Measurements from ENCODE around the gene ATG7. TPM values are rescaled to one million over a fixed set of nuclear protein-coding genes. Genes with fewer than 3 reads are reported as not detected.

Gene ATG7
- total RNA-seq, 1 donor from 2014 or later, result 53.5 TPM

DNA sequence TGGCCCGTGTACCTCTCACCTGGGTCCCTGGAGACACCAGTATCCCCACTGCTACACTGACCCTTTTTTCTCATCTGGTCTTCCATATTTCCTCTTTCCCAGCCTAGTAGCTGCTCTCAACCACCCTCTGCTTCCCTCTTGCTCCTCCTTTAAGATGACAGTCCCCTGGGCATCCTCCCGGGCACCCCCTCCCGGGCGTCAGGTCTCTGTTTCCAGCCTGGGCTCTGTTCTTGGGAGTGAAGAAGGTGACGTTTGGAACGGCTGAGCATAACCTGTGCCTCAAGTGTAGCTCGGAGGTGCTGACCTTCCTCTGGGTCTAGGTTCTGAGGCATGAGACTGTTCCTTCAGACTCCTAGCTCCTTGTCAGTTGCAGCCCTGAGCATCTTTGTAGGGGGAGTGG lies 270.4 kb downstream of the ATG7 start:
- Mint-ChIP-seq H3K9me3 (peaks cover 4% of the 10 kb centered on the region), H3K4me3 (no peak overlapping the region), H3K36me3 (peaks cover 13% of the 10 kb centered on the region), H3K4me1 (peaks cover 27% of the 10 kb centered on the region), H3K27me3 (ENCODE audit: insufficient read depth, low read depth) (peaks cover 10% of the 10 kb centered on the region), H3K27ac (no peak overlapping the region)
- no peaks in the 10 kb centered on the region for H3F3A ChIP-seq (ENCODE audit: low read depth)
- no peak overlapping the region for H3K4me2 ChIP-seq
- H3K9ac ChIP-seq, result no peak overlapping the region
- no peaks in the 10 kb centered on the region for H3K36me3 ChIP-seq
- H3K79me2 ChIP-seq (ENCODE audit: low read depth), result no peaks in the 10 kb centered on the region
- no peak for DNase-seq (ENCODE audit: low spot score)
- H3K27me3 ChIP-seq, result no peaks in the 10 kb centered on the region
- H3K4me3 ChIP-seq, result no peak overlapping the region
- H3K4me1 ChIP-seq, result peaks cover 9% of the 10 kb centered on the region
- no peaks in the 10 kb centered on the region for H4K20me1 ChIP-seq (ENCODE audit: low read depth)
- no peak overlapping the region for H3K27ac ChIP-seq
- H2AFZ ChIP-seq (replicated peaks), result no peak overlapping the region
- no peaks in the 10 kb centered on the region for H3K9me3 ChIP-seq (ENCODE audit: low read depth)
- TF ChIP-seq CTCF (IDR thresholded peaks at IDR 0.05) (no peak), EZH2 (IDR thresholded peaks at IDR 0.05) (no peak)

- Mint-ChIP-seq H3K4me3 (no peak overlapping the region), H3K36me3 (peaks cover 15% of the 10 kb centered on the region), H3K9me3 (peaks cover 3% of the 10 kb centered on the region), H3K27me3 (ENCODE audit: insufficient read depth, low read depth) (peaks cover 10% of the 10 kb centered on the region), H3K4me1 (peaks cover 27% of the 10 kb centered on the region), H3K27ac (no peak overlapping the region)
- Histone ChIP-seq H3K9ac (no peak overlapping the region), H3K36me3 (no peaks in the 10 kb centered on the region), H2AFZ (replicated peaks) (no peak overlapping the region), H3K9me3 (ENCODE audit: low read depth) (no peaks in the 10 kb centered on the region), H3K4me3 (no peak overlapping the region), H3K4me2 (no peak overlapping the region), H3K79me2 (ENCODE audit: low read depth) (no peaks in the 10 kb centered on the region), H3K27me3 (no peaks in the 10 kb centered on the region), H4K20me1 (ENCODE audit: low read depth) (no peaks in the 10 kb centered on the region), H3F3A (ENCODE audit: low read depth) (no peaks in the 10 kb centered on the region), H3K4me1 (peaks cover 9% of the 10 kb centered on the region), H3K27ac (no peak overlapping the region)
- no peak for TF ChIP-seq CTCF (IDR thresholded peaks at IDR 0.05)
- TF ChIP-seq EZH2phosphoT487 (IDR thresholded peaks at IDR 0.05), result no peak
- TF ChIP-seq EZH2 (IDR thresholded peaks at IDR 0.05), result no peak
- no peak for DNase-seq (ENCODE audit: low spot score)
Observed at GRCh38 chr3:11543141-11543947, 271.1 kb downstream of the ATG7 start.

DNA sequence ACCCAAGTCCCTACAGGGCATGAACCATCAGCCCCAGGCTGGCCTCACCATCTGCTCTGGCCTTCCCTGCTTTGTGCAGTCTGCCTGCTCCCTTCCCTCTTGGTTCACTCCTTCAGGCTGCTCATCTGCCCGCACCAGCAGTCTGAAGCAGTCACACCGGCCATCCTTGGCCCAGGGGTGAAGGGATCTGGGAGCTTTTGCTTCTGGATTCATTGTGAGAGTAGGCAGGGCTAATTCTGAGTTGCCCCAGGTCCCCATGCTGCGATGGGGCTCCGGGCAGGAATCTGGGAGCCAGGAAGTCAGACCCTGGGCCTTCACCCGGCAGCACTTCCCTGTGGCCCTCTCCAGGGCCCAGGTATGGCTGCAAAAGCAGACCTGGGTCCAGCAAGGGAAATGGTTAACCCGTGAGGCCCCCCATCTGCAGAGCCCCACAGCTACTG lies 271.8 kb downstream of the ATG7 start:
- Mint-ChIP-seq H3K36me3 (peaks cover 19% of the 10 kb centered on the region), H3K27me3 (ENCODE audit: insufficient read depth, low read depth) (peaks cover 10% of the 10 kb centered on the region), H3K4me1 (peaks cover 32% of the 10 kb centered on the region), H3K27ac (no peak overlapping the region), H3K9me3 (peaks cover 3% of the 10 kb centered on the region), H3K4me3 (no peak overlapping the region)
- no peaks in the 10 kb centered on the region for H3K9me3 ChIP-seq (ENCODE audit: low read depth)
- no peaks in the 10 kb centered on the region for H3K79me2 ChIP-seq (ENCODE audit: low read depth)
- no peak overlapping the region for H3K4me2 ChIP-seq
- no peaks in the 10 kb centered on the region for H4K20me1 ChIP-seq (ENCODE audit: low read depth)
- H3K4me1 ChIP-seq, result peaks cover 9% of the 10 kb centered on the region
- no peaks in the 10 kb centered on the region for H3K27me3 ChIP-seq
- no peak for TF ChIP-seq EZH2phosphoT487 (IDR thresholded peaks at IDR 0.05)
- no peak for TF ChIP-seq EZH2 (IDR thresholded peaks at IDR 0.05)
- no peak for TF ChIP-seq CTCF (IDR thresholded peaks at IDR 0.05)
- H3F3A ChIP-seq (ENCODE audit: low read depth), result no peaks in the 10 kb centered on the region
- H2AFZ ChIP-seq (replicated peaks), result no peak overlapping the region
- no peak overlapping the region for H3K9ac ChIP-seq
- H3K27ac ChIP-seq, result no peak overlapping the region
- H3K36me3 ChIP-seq, result no peaks in the 10 kb centered on the region
- no peak overlapping the region for H3K4me3 ChIP-seq
- no peak for DNase-seq (ENCODE audit: low spot score)

Measured in neural progenitor cell (in vitro differentiated cells).